ENCODE data around the gene SEMA3D.

- TF ChIP-seq CTCF (conservative IDR thresholded peaks at IDR 0.05; ENCODE audit: low read depth, low read length) (no peak), POLR2A (IDR thresholded peaks at IDR 0.05; ENCODE audit: low read depth, low read length) (no peak), MAZ (IDR thresholded peaks at IDR 0.05; ENCODE audit: borderline replicate concordance, low read depth, low read length) (no peak), MAFK (IDR thresholded peaks at IDR 0.05; ENCODE audit: low read depth, low read length) (no peak), ELK1 (IDR thresholded peaks at IDR 0.05; ENCODE audit: borderline replicate concordance, low read depth, low read length) (no peak), USF2 (IDR thresholded peaks at IDR 0.05; ENCODE audit: low read depth, low read length) (no peak), CEBPB (IDR thresholded peaks at IDR 0.05; ENCODE audit: low read depth, low read length) (no peak), RFX5 (IDR thresholded peaks at IDR 0.05; ENCODE audit: low read depth, low read length) (no peak), SMC3 (IDR thresholded peaks at IDR 0.05; ENCODE audit: low read depth, low read length) (no peak), BHLHE40 (IDR thresholded peaks at IDR 0.05; ENCODE audit: low read depth, low read length) (no peak), RAD21 (IDR thresholded peaks at IDR 0.05; ENCODE audit: low read length) (no peak), RCOR1 (IDR thresholded peaks at IDR 0.05; ENCODE audit: insufficient replicate concordance, low read length) (no peak), CHD1 (IDR thresholded peaks at IDR 0.05; ENCODE audit: low read depth, low read length) (no peak), MXI1 (IDR thresholded peaks at IDR 0.05; ENCODE audit: borderline replicate concordance, low read depth, low read length) (no peak)
These were observed 162.9 kb downstream of the SEMA3D start for GRCh38 chr7:85023916-85024315.
